Left ventricle myocardium inferior (tissue), 1 donor: Measurements from ENCODE around the gene HYLS1. TPM values are rescaled to one million over a fixed set of nuclear protein-coding genes. Genes with fewer than 3 reads are reported as not detected.

Experiments used
- DNase-seq: peaks from one replicate; pipeline ENCODE4 v3.0.0-alpha.2; 2020
- H3K27ac ChIP-seq: fragments of 200-600 bp; replicated peaks from 2 replicates; pipeline ENCODE4 v1.8.0; 2021
- H3K27me3 ChIP-seq: fragments of 200-600 bp; 2 replicates; pipeline ENCODE4 v1.8.0; 2021; ENCODE audit warnings: low read depth
- H3K36me3 ChIP-seq: fragments of 200-600 bp; 2 replicates; pipeline ENCODE4 v1.8.0; 2021
- H3K4me1 ChIP-seq: fragments of 200-600 bp; 2 replicates; pipeline ENCODE4 v1.8.0; 2021
- H3K4me3 ChIP-seq: fragments of 200-600 bp; 2 replicates; pipeline ENCODE4 v1.8.0; 2021; ENCODE audit warnings: mild to moderate bottlenecking, moderate library complexity
- H3K9me3 ChIP-seq: fragments of 200-600 bp; replicated peaks from 2 replicates; pipeline ENCODE4 v1.8.0; 2021
- intact Hi-C: fragments of 100-400 bp; cut with micrococcal nuclease; formaldehyde crosslinking; loops from one replicate; pipeline ENCODE4 v1.11.0; 2022
- total RNA-seq: library from RNA; stranded (reverse); fragmentation: NEBNext Ultra II Directional; extraction: Animal tissue kit (Norgen Biotek cat#: 25700); gene quantifications from one replicate; pipeline ENCODE4 v1.2.1, GENCODE V29; 2021
- TF ChIP-seq, protein P1 (sequence below): fragments of 200-600 bp; IDR thresholded peaks from 2 replicates; pipeline ENCODE4 v1.8.0; 2021; ENCODE audit warnings: antibody characterized with exemption, mild to moderate bottlenecking, borderline replicate concordance
- donor health status: DM: no; HTN: yes; CAD: no; lungs with severe emphysema.

Gene HYLS1
- total RNA-seq, 1 donor from 2014 or later = 4.5 TPM

DNA sequence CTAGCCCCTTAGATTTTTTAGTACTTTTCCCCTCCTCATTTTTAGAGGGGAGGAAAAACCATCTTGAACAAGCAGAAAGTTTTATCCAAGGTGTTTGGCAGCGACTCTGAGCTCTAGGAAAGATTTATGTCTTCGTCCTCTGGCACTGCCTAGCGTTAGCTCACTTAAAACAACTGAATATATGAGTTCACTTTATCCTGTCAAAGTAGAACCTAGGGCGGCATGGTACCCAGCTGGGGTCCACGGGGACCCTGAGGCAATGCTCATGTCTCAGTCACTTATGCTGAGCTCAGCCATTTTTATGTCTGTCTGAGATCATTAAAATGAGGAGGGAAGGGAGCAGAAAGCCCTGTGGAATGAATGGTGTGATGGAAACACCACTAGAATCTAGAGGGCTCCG, 44.2 kb downstream of the HYLS1 start:
- Histone ChIP-seq H3K4me3 (no peak overlapping the region), H3K4me1 (no peaks in the 10 kb centered on the region), H3K27me3 (peaks cover 29% of the 10 kb centered on the region), H3K27ac (no peak overlapping the region), H3K36me3 (no peaks in the 10 kb centered on the region), H3K9me3 (no peaks in the 10 kb centered on the region)
- DNase-seq = no peak
- TF ChIP-seq, protein P1, sequence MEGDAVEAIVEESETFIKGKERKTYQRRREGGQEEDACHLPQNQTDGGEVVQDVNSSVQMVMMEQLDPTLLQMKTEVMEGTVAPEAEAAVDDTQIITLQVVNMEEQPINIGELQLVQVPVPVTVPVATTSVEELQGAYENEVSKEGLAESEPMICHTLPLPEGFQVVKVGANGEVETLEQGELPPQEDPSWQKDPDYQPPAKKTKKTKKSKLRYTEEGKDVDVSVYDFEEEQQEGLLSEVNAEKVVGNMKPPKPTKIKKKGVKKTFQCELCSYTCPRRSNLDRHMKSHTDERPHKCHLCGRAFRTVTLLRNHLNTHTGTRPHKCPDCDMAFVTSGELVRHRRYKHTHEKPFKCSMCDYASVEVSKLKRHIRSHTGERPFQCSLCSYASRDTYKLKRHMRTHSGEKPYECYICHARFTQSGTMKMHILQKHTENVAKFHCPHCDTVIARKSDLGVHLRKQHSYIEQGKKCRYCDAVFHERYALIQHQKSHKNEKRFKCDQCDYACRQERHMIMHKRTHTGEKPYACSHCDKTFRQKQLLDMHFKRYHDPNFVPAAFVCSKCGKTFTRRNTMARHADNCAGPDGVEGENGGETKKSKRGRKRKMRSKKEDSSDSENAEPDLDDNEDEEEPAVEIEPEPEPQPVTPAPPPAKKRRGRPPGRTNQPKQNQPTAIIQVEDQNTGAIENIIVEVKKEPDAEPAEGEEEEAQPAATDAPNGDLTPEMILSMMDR = no peak
- intact Hi-C loops = no loop called here

DNA sequence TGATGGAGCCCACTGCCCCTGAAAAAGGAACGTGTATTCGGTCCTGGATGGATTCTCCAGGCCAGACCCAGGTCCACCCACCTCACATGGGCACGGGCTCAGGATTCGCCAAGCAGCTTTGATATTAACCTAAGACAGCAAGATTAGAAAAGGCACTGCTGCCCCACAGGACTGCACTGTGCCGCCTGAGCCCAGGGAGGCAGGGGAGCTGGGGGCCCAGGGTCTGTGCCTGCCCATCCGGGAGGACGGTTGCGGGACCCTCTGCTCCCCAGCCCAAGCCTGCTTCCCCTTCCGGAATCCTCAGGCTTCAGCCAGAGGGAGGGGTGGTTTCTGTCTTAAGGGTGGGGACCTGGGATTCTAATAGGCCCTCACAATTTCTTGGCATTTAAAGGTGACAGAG, 44.8 kb downstream of the HYLS1 start:
- no peak overlapping the region for H3K27ac ChIP-seq
- H3K36me3 ChIP-seq = no peaks in the 10 kb centered on the region
- H3K4me1 ChIP-seq = no peaks in the 10 kb centered on the region
- H3K4me3 ChIP-seq = no peak overlapping the region
- no peaks in the 10 kb centered on the region for H3K9me3 ChIP-seq
- peaks cover 29% of the 10 kb centered on the region for H3K27me3 ChIP-seq
- no peak for DNase-seq
- TF ChIP-seq, protein P1 = no peak
- intact Hi-C loops = no loop called here

DNA sequence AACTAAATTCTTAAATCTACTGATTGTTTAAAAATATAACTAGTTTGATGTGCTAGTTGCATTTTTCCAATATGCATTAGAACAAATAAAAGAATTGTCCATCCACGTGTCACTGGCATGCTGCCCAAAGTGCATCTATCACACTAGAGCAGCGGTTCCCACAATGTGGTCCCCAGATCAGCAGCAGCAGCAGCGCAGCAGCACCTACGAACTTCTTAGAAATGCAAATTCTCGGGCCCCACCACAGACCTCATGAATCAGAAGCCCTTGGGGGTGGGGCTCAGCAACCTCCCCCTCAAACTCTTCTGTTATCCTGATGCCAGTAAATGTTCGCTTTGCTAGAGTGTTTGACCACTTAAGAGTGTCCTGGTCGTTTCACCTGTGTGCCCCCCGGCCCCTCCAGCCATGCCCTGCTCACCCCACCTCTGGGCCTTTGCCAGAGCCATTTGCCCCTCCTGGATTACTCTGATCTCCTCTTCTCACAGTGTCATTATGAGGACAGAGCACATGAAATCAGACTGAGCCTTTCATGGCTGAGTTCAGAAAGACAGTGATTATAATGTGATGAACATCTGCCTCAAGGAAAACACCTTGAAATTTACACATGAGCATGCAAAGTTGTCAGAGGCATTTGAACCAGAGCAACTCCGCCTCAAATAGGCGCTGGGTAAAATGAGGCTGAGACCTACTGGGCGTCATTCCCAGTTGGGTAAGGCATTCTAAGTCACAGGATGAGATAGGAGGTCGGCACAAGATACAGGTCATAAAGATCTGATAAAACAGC, 45.8 kb downstream of the HYLS1 start:
- TF ChIP-seq, protein P1 = no peak
- Histone ChIP-seq H3K4me1 (no peaks in the 10 kb centered on the region), H3K36me3 (no peaks in the 10 kb centered on the region), H3K27me3 (peaks cover 22% of the 10 kb centered on the region), H3K9me3 (no peaks in the 10 kb centered on the region), H3K27ac (no peak overlapping the region), H3K4me3 (no peak overlapping the region)
- intact Hi-C loops = no loop called here
- DNase-seq = no peak

DNA sequence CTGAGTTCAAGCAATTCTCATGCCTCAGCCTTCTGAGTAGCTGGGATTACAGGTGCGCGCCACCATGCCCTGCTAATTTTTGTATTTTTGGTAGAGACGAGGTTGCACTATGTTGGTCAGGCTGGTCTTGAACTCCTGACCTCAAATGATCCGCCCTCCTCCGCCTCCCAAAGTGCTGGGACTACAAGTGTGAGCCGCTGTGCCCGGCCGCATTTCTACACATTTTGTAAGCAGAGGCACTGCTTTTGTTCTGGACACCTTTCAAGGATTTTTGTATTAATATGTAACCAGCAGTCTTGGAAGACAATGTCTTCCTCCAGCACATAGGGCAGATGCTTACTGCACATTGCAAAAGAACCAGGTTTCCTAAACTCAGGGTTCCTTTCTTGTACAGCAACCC, 47.0 kb downstream of the HYLS1 start:
- Histone ChIP-seq H3K27me3 (peaks cover 17% of the 10 kb centered on the region), H3K9me3 (no peaks in the 10 kb centered on the region), H3K4me1 (no peaks in the 10 kb centered on the region), H3K27ac (no peak overlapping the region), H3K4me3 (no peak overlapping the region), H3K36me3 (no peaks in the 10 kb centered on the region)
- intact Hi-C loops = no loop called here
- DNase-seq = no peak
- TF ChIP-seq, protein P1 = no peak

DNA sequence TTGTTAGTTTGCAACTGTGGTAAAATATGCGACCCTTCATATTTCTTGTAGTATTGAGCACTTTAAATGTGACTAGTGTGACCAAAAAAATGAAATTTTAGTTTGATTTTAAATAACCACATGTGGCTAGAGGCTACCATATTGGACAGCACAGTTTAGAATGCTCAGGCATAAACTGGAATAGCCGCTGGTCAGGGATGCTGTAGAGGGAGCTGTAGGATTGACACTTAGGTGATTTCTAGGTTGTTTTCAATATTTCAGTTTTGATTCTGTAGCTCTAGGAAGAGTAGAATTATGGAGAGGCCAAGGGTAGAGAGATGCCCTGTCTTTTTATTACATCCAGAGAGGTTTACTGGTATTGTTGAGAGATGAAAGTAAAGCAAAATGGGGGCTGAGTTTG, 47.6 kb downstream of the HYLS1 start:
- no peak overlapping the region for H3K27ac ChIP-seq
- H3K4me3 ChIP-seq = no peak overlapping the region
- H3K4me1 ChIP-seq = no peaks in the 10 kb centered on the region
- intact Hi-C loops = no loop called here
- DNase-seq = no peak
- TF ChIP-seq, protein P1 = no peak
- H3K9me3 ChIP-seq = no peaks in the 10 kb centered on the region
- H3K27me3 ChIP-seq = peaks cover 11% of the 10 kb centered on the region
- no peaks in the 10 kb centered on the region for H3K36me3 ChIP-seq
